DLD1 (cell line): Measurements from ENCODE around the gene KMT2C.
"Not testable (repeated sequence)": the region's sequence is repeated elsewhere in the genome, so short reads cannot be mapped to it uniquely, and the experiment has no call there.

ENCODE experiments used
- in situ Hi-C: cut with HindIII; loops from 2 replicates; pipeline ENCODE4 v1.10.0; 2017; ENCODE audit warnings: low sequenced_read_pairs

The KMT2C gene

DNA sequence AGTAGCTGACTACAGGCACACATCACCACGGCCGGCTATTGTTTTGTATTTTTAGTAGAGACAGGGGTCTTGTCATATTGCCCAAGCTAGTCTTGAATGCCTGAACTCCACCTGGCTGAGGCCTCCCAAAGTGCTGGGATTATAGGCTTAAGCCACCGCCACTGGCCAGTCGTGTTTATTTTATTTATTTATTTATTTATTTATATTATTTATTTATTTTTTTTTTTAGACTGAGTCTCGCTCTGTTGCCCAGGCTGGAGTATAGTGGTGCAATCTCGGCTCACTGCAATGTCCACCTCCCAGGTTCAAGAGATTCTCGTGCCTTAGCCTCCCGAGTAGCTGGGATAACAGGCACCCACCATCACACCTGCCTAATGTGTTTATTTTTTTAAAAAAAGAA, 6.0 kb upstream of the KMT2C start:
- in situ Hi-C loops, result not testable (repeated sequence)

DNA sequence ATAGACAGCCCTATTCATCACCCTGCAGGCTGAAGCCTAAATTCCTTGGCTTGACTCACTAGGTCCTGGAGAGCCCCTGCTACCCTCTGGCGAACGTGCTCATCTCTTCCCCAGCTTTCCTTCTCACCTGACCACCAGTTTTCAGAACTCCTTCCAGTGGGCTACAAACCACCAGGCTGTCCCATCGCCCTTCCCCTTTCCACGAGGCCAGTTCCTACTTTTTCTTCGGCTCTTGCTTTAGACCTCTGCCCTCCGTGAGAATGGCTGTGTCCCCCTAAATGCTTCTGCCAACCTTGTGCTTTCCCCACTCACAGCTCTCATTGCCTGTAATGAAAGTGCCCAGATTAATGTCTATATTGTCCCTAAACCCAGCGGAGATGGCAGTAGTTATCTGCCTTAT, 5.4 kb upstream of the KMT2C start:
- in situ Hi-C loops, result not testable (repeated sequence)

DNA sequence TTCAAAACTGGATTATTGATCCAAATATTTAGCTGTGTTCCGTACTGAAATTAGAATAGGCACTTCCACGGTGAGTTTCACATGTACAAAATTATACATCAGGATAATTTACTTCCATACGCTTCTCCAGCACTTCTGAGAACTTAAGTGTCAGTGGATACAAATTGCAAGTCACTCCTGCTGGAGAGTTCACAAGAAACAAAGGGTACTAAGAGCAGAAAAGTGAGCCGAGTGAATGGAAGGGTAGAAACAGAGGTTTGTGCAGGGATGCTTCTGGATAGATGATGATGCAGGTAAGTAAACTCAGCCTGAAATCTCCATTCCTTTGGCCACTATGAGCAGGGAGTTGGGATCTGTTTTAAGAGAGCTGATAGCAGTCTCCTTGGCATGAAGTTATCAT, 2.2 kb upstream of the KMT2C start:
- in situ Hi-C loops, result not testable (repeated sequence)

DNA sequence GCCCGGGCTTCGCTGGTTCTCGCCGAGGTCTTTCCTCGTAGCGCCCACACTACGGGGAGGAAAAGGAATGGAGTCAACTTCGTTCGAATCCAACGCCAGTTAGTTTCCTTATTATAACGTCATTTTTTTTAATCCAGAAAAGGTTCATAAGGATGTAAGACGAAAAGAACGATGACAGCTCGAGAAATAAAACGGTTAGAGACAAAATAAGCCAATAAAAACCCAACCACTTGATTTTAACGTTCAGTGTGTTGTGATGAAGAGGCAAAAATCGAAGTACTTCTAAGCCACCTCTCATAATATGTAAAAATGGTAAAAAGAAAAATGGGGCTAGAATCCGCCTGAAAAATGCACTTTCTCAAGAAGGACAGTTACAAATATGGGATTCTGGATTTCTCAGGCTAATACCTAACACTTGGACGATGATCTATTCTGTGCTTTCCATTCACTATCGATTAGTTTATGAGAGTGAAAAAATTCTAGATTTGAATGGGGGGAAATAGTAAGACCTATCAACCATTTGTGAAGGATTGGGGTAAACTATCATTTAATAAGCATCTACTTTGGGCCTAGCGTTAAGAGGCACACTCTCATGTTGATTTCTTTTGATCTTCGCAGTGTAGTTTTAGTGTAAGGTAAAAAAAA, 1.2 kb upstream of the KMT2C start:
- in situ Hi-C loops, result not testable (repeated sequence)

DNA sequence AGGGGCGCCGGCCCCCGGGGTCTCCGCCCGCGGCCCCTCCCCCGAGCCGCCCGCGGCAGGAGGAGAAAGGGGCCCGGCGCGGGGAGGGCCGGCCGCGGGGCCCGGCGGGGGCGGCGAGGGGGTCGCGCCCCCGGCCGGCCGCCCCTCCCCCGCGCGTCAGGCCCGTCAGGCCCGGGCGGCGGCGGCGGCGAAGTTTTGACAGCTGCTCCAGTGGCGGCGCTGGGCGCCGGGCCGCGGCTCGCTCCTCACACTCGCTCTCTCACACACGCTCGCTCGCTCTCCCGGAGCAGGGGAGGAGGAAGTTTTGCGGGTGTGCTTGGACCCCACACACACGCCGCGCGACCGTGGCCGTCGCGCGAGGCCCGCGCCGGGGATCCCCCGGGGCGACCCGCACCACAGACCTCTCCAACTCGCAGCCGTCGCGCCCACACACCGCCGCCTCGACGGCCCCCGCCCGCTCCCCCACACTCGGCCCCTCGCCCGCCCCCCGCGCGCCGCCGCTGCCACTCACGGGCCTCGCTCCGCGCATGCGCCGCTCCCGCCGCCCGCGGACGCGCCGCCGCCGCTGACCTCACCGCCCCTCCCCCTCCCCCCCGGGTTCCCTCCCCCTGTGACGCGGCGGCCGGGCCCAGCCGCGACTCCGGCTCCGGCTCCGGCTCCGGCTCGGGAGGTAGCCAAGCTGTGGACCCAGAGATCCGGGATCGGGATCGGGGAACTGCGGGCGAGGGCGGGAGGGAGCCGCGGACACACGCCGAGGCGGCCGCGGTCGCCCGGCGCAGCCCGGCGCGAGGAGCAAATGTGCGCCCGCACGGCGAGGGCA, 518 bp upstream of the KMT2C start:
- in situ Hi-C loops, result no loop called here

DNA sequence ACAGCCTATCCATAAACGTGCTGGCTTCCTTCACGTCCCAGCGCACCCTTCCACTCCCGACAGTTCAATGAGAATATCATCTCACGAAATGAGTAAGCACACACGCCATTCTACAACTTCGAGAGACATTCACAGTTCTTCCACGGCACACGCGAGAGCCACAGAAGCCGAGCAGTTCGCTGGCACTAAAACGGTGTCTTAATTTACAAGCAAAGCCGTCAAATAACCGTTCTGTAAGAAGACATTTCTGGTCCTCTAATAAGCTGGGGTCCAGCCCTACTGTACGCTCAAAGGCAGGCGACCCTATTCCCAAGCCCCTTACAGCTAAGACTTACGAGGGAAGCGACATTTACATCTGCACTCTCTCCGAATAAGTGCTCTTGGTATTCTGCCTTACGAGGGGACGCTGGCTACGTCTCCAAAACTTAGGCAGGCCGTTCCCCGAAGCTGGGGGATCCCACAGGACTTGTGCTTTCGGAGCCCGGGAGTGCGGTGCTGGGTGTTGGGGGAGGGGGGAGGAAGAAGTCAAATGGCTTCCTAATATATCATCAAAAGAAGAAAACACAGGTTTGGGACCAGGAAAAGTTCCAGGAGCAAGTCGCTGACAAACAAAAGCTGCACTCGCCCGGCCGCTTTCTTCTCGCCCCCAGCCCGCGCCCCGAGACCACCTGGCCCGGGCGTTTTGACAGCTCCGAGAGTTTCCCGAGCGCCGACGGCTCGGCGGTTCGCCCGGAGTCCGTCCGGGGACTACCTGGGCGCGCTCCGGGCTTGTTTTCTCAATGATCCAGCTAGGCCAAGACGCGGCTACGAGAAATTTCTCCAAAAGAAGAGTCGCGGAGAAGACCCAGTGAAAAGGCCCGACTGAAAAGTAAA, 1.1 kb downstream of the KMT2C start:
- in situ Hi-C loops, result not testable (repeated sequence)

DNA sequence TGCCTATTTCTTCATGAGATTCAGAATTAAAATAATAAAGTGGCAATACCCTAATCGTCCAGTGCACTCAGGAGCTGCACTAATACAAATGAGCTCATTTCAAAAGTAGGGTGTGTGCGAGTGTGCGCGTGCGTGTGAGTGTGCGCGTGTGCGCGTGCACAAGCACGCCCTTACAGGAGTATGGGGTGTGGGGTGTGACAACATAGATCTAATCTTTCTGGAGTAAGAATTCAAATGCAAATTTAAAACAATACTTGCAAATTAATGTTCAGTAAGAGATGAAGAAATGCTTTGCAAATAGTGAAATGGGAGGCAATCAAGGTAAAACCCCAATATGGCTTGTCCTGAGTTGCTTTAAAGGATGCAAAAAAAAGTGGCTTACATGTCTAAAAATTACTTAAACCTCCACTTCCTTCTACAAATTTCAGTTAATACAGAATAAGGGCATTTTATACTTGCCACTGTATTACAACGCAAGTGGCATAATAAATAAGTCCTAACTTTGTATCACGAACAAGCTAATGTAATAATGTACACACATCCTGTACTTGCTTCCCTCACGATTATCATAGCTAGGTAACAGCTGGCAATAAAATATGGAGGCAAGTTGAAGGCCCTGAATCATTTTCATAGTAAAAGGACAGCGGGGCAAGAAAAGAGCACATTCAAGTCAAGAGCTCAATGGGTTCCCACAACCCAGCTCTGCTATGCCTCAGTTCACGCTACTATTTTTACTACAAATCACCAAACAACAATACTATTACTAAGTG, 1.9 kb downstream of the KMT2C start:
- in situ Hi-C loops, result not testable (repeated sequence)

DNA sequence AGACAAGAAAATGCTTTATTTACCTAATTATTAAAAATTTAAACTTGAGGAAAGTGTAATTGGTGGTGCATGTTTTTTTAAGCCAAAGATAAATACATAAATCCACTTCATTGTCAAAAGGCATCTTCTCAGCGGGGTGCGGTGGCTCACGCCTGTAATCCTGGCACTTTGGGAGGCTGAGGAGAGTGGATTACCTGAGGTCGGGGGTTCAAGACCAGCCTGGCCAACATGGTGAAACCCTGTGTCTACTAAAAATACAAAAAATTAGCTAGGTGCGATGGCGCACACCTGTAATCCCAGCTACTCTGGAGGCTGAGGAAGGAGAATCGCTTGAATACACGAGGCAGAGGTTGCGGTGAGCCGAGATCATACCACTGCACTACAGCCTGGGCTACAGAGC, 3.1 kb downstream of the KMT2C start:
- in situ Hi-C loops, result not testable (repeated sequence)

DNA sequence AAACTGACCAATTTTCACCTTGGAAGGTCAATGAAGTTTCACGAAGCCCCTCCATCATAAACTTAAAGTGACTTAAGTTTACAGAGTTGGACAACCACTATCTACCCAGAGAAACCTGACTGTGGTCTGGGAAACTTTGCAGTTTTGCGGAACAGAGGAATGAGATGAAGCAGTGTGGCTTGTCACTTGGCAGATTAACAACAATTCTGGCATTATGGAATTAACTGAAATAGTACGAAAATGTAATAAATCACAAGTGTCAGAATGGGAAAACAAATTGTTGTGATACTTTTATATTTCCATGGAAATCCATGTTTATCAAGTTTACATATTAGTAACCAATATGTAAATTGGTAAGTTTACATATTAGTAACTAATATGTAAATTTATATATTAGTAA, 4.9 kb downstream of the KMT2C start:
- in situ Hi-C loops, result no loop called here

DNA sequence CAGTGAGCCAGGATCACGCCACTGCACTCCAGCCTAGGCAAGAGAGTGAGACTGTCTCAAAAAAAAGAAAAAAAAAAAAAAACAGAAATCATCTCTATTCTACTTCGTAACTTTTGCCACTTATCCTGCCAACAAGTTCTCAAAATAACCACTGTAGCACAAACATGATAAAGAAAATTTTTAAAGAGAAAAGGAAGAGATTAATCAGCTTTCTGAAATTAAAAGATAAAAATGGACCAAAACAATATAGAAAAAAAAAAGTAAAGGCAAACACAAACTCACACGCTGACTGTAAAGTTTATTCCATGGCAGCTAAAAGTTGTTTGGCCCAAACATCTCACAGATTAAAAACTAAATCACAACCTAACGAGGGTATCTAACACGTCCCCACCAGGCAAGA, 5.7 kb downstream of the KMT2C start:
- in situ Hi-C loops, result not testable (repeated sequence)

DNA sequence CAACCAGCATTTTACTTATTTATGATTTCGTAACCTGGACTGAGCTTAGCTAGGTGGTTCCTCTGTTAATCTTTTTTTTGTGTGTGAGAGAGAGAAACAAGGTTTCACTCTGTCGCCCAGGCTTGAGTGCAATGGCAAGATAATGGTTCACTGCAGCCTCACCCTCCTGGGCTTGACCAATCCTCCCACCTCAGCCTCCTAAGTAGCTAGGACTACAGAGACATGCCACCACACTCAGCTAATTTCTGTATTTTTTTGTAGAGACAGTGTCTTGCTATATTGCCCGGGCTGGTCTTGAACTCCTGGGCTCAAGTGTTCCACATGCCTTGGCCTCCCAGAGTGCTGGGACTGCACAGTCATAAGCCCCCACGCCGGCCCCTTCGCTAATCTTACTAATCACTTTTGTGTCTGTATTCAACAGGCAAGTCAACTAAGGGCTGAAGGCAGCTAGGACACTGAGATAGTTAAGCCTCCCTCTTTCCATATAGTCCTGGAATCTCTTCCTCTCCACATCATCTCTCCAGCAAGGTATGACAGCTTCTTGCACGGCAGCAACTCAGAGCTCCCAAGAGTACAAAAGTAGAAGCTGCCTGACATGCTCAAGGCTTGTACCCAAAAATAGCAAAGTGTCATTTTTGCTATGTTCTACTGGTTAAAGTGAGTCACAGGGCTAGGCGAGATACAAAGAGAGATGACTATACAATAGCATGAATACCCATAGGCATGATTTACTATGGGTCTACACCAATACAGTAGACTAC, 11.3 kb downstream of the KMT2C start:
- in situ Hi-C loops, result no loop called here

DNA sequence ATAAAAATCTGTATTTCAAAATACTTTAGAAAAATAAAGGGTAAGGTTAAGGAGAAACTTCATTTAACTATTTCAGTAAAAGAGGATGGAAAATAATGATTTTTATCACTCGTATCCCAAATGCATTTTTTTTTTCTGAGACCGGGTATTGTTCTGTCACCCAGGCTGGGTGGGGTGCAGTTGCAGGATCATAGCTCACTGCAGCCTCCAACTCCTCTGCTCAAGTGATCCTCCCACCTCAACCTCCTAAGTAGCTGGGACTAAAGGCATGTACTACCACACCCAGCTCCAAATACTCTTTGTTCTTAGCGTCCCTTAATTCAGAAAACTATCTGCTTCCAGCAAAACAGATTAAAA, 11.8 kb downstream of the KMT2C start:
- in situ Hi-C loops, result no loop called here

DNA sequence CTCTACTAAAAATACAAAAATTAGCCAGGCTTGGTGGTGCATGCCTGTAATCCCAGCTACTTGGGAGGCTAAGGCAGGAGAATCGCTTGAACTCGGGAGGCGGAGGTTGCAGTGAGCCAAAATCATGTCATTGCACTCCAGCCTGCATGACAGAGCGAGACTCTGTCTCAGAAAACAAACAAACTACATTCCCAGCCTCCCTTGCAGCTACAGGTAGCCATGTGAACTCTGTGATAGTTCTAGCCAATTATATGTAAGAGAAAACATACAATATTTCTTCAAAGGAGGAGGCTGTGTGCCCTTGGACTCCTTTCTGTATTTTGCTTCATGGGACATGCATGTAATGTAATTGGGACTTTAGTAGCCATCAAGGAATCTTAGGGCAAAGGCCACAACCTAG, 12.6 kb downstream of the KMT2C start:
- in situ Hi-C loops, result not testable (repeated sequence)

DNA sequence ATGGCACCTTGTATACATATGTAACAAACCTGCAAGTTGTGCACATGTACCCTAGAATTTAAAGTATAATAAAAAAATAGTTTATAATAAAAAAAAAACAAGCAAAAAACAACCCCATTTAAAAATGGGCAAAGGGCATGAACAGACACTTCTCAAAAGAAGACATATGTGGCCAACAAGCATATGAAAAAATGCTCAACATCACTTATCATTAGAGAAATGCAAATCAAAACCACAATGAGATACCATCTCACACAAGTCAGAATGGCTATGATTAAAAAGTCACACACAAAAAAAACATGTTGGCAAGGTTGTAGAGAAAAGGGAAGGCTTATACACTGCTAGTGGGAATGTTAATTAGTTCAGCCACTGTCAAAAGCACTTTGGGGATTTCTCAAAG, 14.9 kb downstream of the KMT2C start:
- in situ Hi-C loops, result not testable (repeated sequence)

DNA sequence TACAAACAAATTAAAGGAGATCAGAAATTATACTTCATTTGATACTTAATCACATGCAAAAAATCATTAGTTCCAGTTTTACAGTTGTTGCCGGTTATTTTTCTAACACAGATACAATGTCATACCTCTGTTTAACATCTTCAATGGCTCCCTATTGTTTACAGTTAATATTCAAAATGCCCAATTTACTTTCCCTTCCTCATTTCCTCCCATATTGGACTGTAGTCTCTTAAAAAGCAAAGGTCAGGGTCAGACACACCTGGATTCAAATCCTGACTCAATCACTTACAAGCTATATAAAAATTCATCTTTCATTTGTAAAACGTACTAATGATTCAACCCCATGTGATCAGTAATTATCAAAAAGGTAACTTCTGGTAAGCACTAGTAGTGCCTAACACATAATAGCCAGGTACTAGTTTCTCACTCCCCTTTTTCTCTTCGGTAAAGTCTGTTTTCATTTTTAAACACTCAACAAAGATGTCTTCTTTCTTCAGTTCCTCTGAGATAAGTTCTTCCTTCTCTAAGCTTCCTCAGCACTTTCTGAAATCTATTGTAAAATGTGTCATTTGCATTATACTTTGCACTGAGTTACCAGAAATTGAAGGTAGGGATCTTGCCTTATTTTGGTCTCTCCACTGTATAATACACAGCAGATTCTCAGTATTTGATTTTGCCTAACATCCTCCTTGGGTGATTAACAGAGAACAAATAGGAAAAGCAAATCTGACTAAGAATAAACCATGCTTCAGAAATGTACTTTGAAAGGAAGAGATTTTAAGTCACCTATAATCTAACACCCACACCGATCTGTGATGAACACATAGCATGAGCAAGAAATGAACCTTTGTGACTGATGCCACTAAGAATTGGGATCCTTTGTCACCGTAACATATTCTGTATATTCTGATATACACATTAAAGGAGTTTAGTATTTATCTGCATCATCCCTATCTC, 16.1 kb downstream of the KMT2C start:
- in situ Hi-C loops, result no loop called here

DNA sequence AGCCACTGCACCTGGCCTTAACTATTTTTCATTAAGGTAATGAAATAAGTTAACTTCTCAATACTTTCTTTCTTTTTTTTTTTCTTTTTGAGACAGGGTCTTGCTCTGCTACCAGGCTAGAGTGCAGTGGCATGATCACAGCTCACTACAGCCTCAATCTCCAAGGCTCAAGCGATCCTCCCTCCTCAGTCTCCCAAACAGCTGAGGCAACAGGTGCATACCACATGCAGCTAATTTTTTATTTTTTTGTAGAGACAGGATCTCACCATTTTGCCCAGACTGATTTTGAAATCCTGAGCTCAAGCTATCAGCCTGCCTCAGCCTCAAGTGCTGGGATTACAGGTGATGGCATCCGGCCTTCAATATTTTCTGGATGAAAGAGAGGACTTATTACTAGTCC, 21.0 kb downstream of the KMT2C start:
- in situ Hi-C loops, result no loop called here

DNA sequence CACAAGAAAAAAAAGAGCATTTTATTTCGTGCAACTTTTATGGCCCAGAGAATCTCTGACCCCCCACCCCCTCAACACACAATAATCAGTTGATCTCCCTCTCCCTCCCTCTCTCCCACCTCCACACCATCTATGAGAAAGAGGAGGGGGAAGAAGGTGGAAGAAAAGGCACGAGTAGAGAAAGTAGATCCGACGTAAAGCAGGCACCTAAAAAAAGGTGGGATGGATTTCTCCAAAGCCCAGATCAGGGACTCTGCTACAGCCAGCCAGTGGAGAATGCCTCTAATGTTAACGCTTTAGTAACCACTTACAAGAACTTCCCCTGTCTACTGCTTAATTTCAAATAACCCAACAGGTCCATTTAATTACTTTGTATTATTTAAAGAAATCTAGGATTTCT, 24.4 kb downstream of the KMT2C start:
- in situ Hi-C loops, result no loop called here

DNA sequence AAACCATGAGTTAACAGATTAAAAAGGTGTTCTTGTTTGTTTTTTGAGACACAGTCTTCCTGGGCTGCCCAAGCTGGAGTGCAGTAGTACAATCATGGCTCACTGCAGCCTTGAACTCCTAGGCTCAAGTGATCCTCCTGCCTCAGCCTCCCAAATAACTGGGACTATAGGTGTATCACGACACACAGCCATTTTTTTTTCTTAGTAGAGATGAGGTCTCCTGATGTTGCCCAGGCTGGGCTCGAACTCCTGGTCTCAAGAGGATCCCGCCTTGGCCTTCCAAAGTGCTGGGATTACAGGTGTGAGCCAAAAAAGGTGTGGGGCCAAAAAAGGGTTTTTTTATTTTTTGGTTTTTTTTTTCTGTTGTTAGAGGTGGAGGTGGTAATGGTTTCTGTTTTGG, 29.3 kb downstream of the KMT2C start:
- in situ Hi-C loops, result no loop called here

DNA sequence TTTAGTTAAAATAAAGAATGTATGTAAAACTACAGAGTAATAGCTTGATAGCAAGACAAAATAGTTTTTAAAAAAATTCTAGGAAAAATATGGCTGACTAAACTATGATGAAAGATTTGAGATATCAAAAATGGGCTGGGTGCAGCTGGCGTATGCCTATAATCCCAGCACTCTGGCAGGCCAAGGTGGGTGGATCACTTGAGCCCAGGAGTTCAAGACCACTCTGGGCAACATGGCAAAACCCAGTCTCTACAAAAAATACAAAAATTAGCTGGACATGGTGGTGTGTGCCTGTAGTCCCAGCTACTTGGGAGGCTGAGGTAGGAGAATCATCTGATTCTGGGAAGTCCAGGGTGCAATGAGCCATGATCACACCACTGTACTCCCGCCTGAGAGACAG, 29.8 kb downstream of the KMT2C start:
- in situ Hi-C loops, result not testable (repeated sequence)
